HG02840 (cell line): ENCODE data around the gene GUCA2A.

Experiments
- ATAC-seq: cut with Tn5 transposase; IDR thresholded peaks from one replicate; pipeline ENCODE4 v1.9.1; 2021; ENCODE audit warnings: mild to moderate bottlenecking, moderate library complexity, moderate number of reproducible peaks; ENCODE audit not compliant: unreplicated experiment, low FRiP score

The GUCA2A gene

GRCh38 chr1:42157667-42158066 lies 6.9 kb downstream of the GUCA2A start:
- no peak for ATAC-seq

GRCh38 chr1:42155362-42155761 lies 9.2 kb downstream of the GUCA2A start:
- ATAC-seq = no peak

GRCh38 chr1:42154685-42155084 lies 9.9 kb downstream of the GUCA2A start:
- no peak for ATAC-seq

- ATAC-seq = no peak
Observed at GRCh38 chr1:42153624-42154023, 10.9 kb downstream of the GUCA2A start.

GRCh38 chr1:42152907-42153600 lies 11.5 kb downstream of the GUCA2A start, which contains the start of gene GUCA2B:
GUCA2B (plus strand) TSS chr1:42153410; CDS start chr1:42153451, 41 bp downstream.
- no peak for ATAC-seq

GRCh38 chr1:42152119-42152518 lies 12.4 kb downstream of the GUCA2A start:
- no peak for ATAC-seq

GRCh38 chr1:42150651-42151050 lies 13.9 kb downstream of the GUCA2A start:
- ATAC-seq = no peak

GRCh38 chr1:42148166-42148565 lies 16.4 kb downstream of the GUCA2A start:
- ATAC-seq = no peak

GRCh38 chr1:42146626-42147320 lies 17.8 kb downstream of the GUCA2A start:
- no peak for ATAC-seq

GRCh38 chr1:42145764-42146625 lies 18.6 kb downstream of the GUCA2A start:
- ATAC-seq = no peak

GRCh38 chr1:42145389-42145716 lies 19.2 kb downstream of the GUCA2A start:
- ATAC-seq = no peak

GRCh38 chr1:42144711-42145388 lies 19.7 kb downstream of the GUCA2A start:
- ATAC-seq = no peak

- no peak for ATAC-seq
Observed at GRCh38 chr1:42143896-42144710, 20.4 kb downstream of the GUCA2A start.

GRCh38 chr1:42142894-42143675 lies 21.5 kb downstream of the GUCA2A start:
- ATAC-seq = no peak

- ATAC-seq = no peak
Observed at GRCh38 chr1:42141978-42142377, 22.6 kb downstream of the GUCA2A start.

- no peak for ATAC-seq
Observed at GRCh38 chr1:42140191-42140590, 24.4 kb downstream of the GUCA2A start.

GRCh38 chr1:42139444-42139843 lies 25.1 kb downstream of the GUCA2A start:
- no peak for ATAC-seq

- ATAC-seq = no peak
Observed at GRCh38 chr1:42138586-42138985, 26.0 kb downstream of the GUCA2A start.

GRCh38 chr1:42137766-42138165 lies 26.8 kb downstream of the GUCA2A start:
- ATAC-seq = no peak
